HG02571 (cell line): Measurements from ENCODE around the gene OSCP1.
"Not testable (repeated sequence)": the region's sequence is repeated elsewhere in the genome, so short reads cannot be mapped to it uniquely, and the experiment has no call there.

Source experiments
- ATAC-seq: cut with Tn5 transposase; IDR thresholded peaks from one replicate; pipeline ENCODE4 v1.9.1; 2021; ENCODE audit warnings: mild to moderate bottlenecking, moderate library complexity; ENCODE audit not compliant: unreplicated experiment

The OSCP1 gene

GRCh38 chr1:36450270-36450918 lies at the start of gene OSCP1:
TSS of gene OSCP1 (minus strand) at chr1:36450451. CDS start at chr1:36450369, 82 bp downstream.
- ATAC-seq, result peak; percentile 97

GRCh38 chr1:36497207-36497606 lies 47.0 kb upstream of the OSCP1 start:
- no peak for ATAC-seq

GRCh38 chr1:36494971-36495370 lies 44.7 kb upstream of the OSCP1 start:
- no peak for ATAC-seq

GRCh38 chr1:36493524-36493923 lies 43.3 kb upstream of the OSCP1 start:
- ATAC-seq, result no peak

GRCh38 chr1:36492491-36492890 lies 42.2 kb upstream of the OSCP1 start:
- ATAC-seq, result no peak

GRCh38 chr1:36489258-36490051 lies 39.2 kb upstream of the OSCP1 start:
- not testable (repeated sequence) for ATAC-seq

GRCh38 chr1:36487906-36488305 lies 37.7 kb upstream of the OSCP1 start:
- no peak for ATAC-seq

- not testable (repeated sequence) for ATAC-seq
Observed at GRCh38 chr1:36487336-36487725, 37.1 kb upstream of the OSCP1 start.

GRCh38 chr1:36486439-36487335 lies 36.4 kb upstream of the OSCP1 start:
- ATAC-seq, result no peak

- ATAC-seq, result no peak
Observed at GRCh38 chr1:36486093-36486438, 35.8 kb upstream of the OSCP1 start.

- no peak for ATAC-seq
Observed at GRCh38 chr1:36484099-36484498, 33.8 kb upstream of the OSCP1 start.

- ATAC-seq, result no peak
Observed at GRCh38 chr1:36482724-36483388, 32.6 kb upstream of the OSCP1 start, which contains the start of gene CSF3R. TSS of gene CSF3R (minus strand) at chr1:36482913. CDS start at chr1:36479496, 3,417 bp downstream.

- no peak for ATAC-seq
Observed at GRCh38 chr1:36481771-36482723, 31.8 kb upstream of the OSCP1 start.

- ATAC-seq, result no peak
Observed at GRCh38 chr1:36481091-36481490, 30.8 kb upstream of the OSCP1 start.

GRCh38 chr1:36480161-36480560 lies 29.9 kb upstream of the OSCP1 start:
- ATAC-seq, result no peak

- ATAC-seq, result no peak
Observed at GRCh38 chr1:36479505-36480051, 29.3 kb upstream of the OSCP1 start.

GRCh38 chr1:36477615-36478014 lies 27.4 kb upstream of the OSCP1 start:
- not testable (repeated sequence) for ATAC-seq

GRCh38 chr1:36476945-36477344 lies 26.7 kb upstream of the OSCP1 start:
- no peak for ATAC-seq

GRCh38 chr1:36475910-36476604 lies 25.8 kb upstream of the OSCP1 start:
- no peak for ATAC-seq
